SK-N-SH treated with all-trans-retinoic acid at 6 μM for 48 hours (cell line): ENCODE measurements around the gene VAPA.

Experiments
- ATAC-seq: fragments of 200-7000 bp; cut with Tn5 transposase; 3 replicates; pipeline ENCODE4 v1.9.1; 2020; ENCODE audit warnings: mild to moderate bottlenecking, moderate library complexity
- ARNTL ChIP-seq: fragments of 450-650 bp; formaldehyde crosslinking; IDR thresholded peaks from 2 replicates; pipeline ENCODE4 v1.5.0; 2020; ENCODE audit warnings: low read depth, mild to moderate bottlenecking, moderate library complexity, borderline replicate concordance
- BACH2 ChIP-seq: fragments of 250-450 bp; sonication (Bioruptor Pico); IDR thresholded peaks from 2 replicates; pipeline ENCODE4 v1.9.0; 2021; ENCODE audit warnings: mild to moderate bottlenecking, borderline replicate concordance
- CSDC2 ChIP-seq: fragments of 250-450 bp; sonication (Bioruptor Pico); IDR thresholded peaks from 2 replicates; pipeline ENCODE4 v1.5.0; 2020; ENCODE audit warnings: mild to moderate bottlenecking, moderate library complexity
- CSRNP3 ChIP-seq: fragments of 250-450 bp; sonication (Bioruptor Pico); IDR thresholded peaks from 2 replicates; pipeline ENCODE4 v1.5.1; 2021; ENCODE audit warnings: mild to moderate bottlenecking, moderate library complexity
- ESRRG ChIP-seq: fragments of 250-450 bp; sonication (Bioruptor Pico); IDR thresholded peaks from 2 replicates; pipeline ENCODE4 v1.6.1; 2021; ENCODE audit warnings: mild to moderate bottlenecking
- GLIS3 ChIP-seq: fragments of 250-450 bp; sonication (Bioruptor Pico); IDR thresholded peaks from 2 replicates; pipeline ENCODE4 v1.5.0; 2020; ENCODE audit warnings: mild to moderate bottlenecking, moderate library complexity
- ISL1 ChIP-seq: fragments of 250-450 bp; sonication (Bioruptor Pico); IDR thresholded peaks from 2 replicates; pipeline ENCODE4 v2.1.2; 2022; ENCODE audit warnings: mild to moderate bottlenecking, moderate library complexity
- OSR1 ChIP-seq: fragments of 250-450 bp; sonication (Bioruptor Pico); IDR thresholded peaks from 2 replicates; pipeline ENCODE4 v1.8.0; 2022; ENCODE audit warnings: moderate library complexity, mild to moderate bottlenecking, inconsistent platforms
- PATZ1 ChIP-seq: fragments of 250-450 bp; sonication (Bioruptor Pico); IDR thresholded peaks from 2 replicates; pipeline ENCODE4 v1.8.0; 2020; ENCODE audit warnings: mild to moderate bottlenecking, moderate library complexity, borderline replicate concordance
- POU6F1 ChIP-seq: fragments of 250-450 bp; sonication (Bioruptor Pico); IDR thresholded peaks from 2 replicates; pipeline ENCODE4 v1.8.0; 2021; ENCODE audit warnings: low read depth, mild to moderate bottlenecking, moderate library complexity, borderline replicate concordance
- RARB ChIP-seq: fragments of 250-450 bp; sonication (Bioruptor Pico); IDR thresholded peaks from 2 replicates; pipeline ENCODE4 v1.8.0; 2021; ENCODE audit warnings: mild to moderate bottlenecking, moderate library complexity
- SNAI2 ChIP-seq: fragments of 250-450 bp; sonication (Bioruptor Pico); IDR thresholded peaks from 2 replicates; pipeline ENCODE4 v1.5.0; 2020; ENCODE audit warnings: mild to moderate bottlenecking, moderate library complexity
- TCF4 ChIP-seq: fragments of 250-450 bp; sonication (Bioruptor Pico); IDR thresholded peaks from 2 replicates; pipeline ENCODE4 v1.8.0; 2021; ENCODE audit warnings: mild to moderate bottlenecking, moderate library complexity, borderline replicate concordance
- TOX ChIP-seq: fragments of 250-450 bp; sonication (Bioruptor Pico); IDR thresholded peaks from 2 replicates; pipeline ENCODE4 v1.8.0; 2021; ENCODE audit warnings: mild to moderate bottlenecking, moderate library complexity, borderline replicate concordance
- TSHZ2 ChIP-seq: fragments of 250-450 bp; sonication (Bioruptor Pico); IDR thresholded peaks from 2 replicates; pipeline ENCODE4 v1.5.0; 2020; ENCODE audit warnings: mild to moderate bottlenecking, moderate library complexity
- ZC3H10 ChIP-seq: fragments of 250-450 bp; sonication (Bioruptor Pico); IDR thresholded peaks from 2 replicates; pipeline ENCODE4 v1.5.1; 2021; ENCODE audit warnings: mild to moderate bottlenecking, moderate library complexity
- ZFP3 ChIP-seq: fragments of 250-450 bp; sonication (Bioruptor Pico); IDR thresholded peaks from 2 replicates; pipeline ENCODE4 v1.5.0; 2020; ENCODE audit warnings: mild to moderate bottlenecking, moderate library complexity
- ZFP30 ChIP-seq: fragments of 450-650 bp; formaldehyde crosslinking; IDR thresholded peaks from 2 replicates; pipeline ENCODE4 v1.5.0; 2022; ENCODE audit warnings: mild to moderate bottlenecking, moderate library complexity
- ZNF565 ChIP-seq: fragments of 450-650 bp; formaldehyde crosslinking; conservative IDR thresholded peaks from 2 replicates; pipeline ENCODE4 v1.5.0; 2020; ENCODE audit warnings: low read depth, mild to moderate bottlenecking, moderate library complexity
- ZNF70 ChIP-seq: fragments of 450-650 bp; formaldehyde crosslinking; IDR thresholded peaks from 2 replicates; pipeline ENCODE4 v1.5.0; 2020; ENCODE audit warnings: mild to moderate bottlenecking, moderate library complexity

Gene VAPA

GRCh38 chr18:9961041-9961440, 47.2 kb downstream of the VAPA start:
- ATAC-seq, result peak; percentile 24
- TF ChIP-seq PATZ1 (CRISPR knock-in tag) (no peak), GLIS3 (CRISPR knock-in tag) (no peak), POU6F1 (CRISPR knock-in tag) (no peak), OSR1 (CRISPR knock-in tag) (no peak), BACH2 (CRISPR knock-in tag) (no peak), SNAI2 (CRISPR knock-in tag) (no peak), ZNF565 (no peak), ARNTL (no peak)

- ATAC-seq, result no peak
- TF ChIP-seq ESRRG (CRISPR knock-in tag) (no peak), RARB (no peak), ZFP3 (CRISPR knock-in tag) (no peak), BACH2 (CRISPR knock-in tag) (no peak), ZNF70 (no peak), PATZ1 (CRISPR knock-in tag) (no peak), OSR1 (CRISPR knock-in tag) (no peak), ZFP30 (CRISPR knock-in tag) (no peak), ZC3H10 (CRISPR knock-in tag) (no peak), SNAI2 (CRISPR knock-in tag) (no peak), CSRNP3 (CRISPR knock-in tag) (no peak), ZNF565 (no peak), ISL1 (CRISPR knock-in tag) (no peak), TOX (CRISPR knock-in tag) (no peak)
Observed at GRCh38 chr18:9965711-9966624, 52.2 kb downstream of the VAPA start.

- no peak for TF ChIP-seq ZNF70
- TF ChIP-seq RARB, result no peak
- no peak for TF ChIP-seq ZNF565
- TF ChIP-seq ZFP3 (CRISPR knock-in tag), result no peak
- no peak for TF ChIP-seq TCF4 (CRISPR knock-in tag)
- TF ChIP-seq ESRRG (CRISPR knock-in tag), result no peak
- no peak for TF ChIP-seq BACH2 (CRISPR knock-in tag)
- TF ChIP-seq OSR1 (CRISPR knock-in tag), result no peak
- TF ChIP-seq CSDC2 (CRISPR knock-in tag), result no peak
- TF ChIP-seq ARNTL, result no peak
- no peak for TF ChIP-seq ISL1 (CRISPR knock-in tag)
- TF ChIP-seq CSRNP3 (CRISPR knock-in tag), result no peak
- no peak for TF ChIP-seq TSHZ2 (CRISPR knock-in tag)
- TF ChIP-seq GLIS3 (CRISPR knock-in tag), result no peak
- no peak for TF ChIP-seq SNAI2 (CRISPR knock-in tag)
Observed at GRCh38 chr18:9968081-9968848, 54.4 kb downstream of the VAPA start.

More at GRCh38 chr18:9968081-9968848, 54.4 kb downstream of the VAPA start:
- no peak for ATAC-seq
